ENCODE results near the gene EMSY.

DNA sequence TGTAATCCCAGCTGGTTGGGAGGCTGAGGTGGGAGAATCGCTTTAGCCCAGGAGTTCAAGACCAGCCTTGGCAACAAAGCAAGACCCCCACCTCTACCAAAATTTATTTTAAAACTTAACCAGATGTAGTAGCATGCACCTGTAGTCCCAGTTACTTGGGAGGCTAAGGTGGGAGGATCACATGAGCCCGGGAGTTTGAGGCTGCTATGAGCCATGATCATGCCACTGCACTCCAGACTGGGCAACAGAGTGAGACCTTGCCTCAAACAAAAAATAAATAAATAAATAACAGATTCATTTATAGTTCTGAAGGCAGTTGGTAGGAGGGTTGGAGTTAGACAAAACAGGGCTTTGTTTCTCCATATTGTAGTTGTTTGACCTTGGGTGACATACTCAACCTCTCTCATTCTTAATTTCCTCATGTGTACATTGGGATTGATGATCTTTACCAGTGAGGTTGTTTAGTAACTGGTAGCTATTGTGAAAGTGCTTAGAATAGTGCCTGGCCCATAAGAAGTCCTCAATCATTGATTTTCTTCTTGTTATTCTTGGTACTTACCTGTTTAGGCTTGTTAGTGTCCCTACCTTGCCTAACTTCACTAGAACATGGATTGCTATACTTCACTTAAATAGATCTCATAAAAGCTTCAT is 79.1 kb downstream of the EMSY start:
- TF ChIP-seq CTCF (IDR thresholded peaks at IDR 0.05): no peak
- no peak for TF ChIP-seq POLR2A (IDR thresholded peaks at IDR 0.05)

Data from thyroid gland (tissue), 4 donors.